ENCODE results near the gene FAM117A. TPM values are rescaled to one million over a fixed set of nuclear protein-coding genes. Genes with fewer than 3 reads are reported as not detected.
"Not testable (repeated sequence)": the region's sequence is repeated elsewhere in the genome, so short reads cannot be mapped to it uniquely, and the experiment has no call there.

FAM117A gene
- total RNA-seq, 1 donor, result 1.1 TPM

GRCh38 chr17:49730785-49731434 lies 33.0 kb downstream of the FAM117A start:
- H3K4me3 ChIP-seq (ENCODE audit: low read depth, low read length), result no peak overlapping the region
- DNase-seq (ENCODE audit: low read depth), result peak; percentile 80
- no peak for TF ChIP-seq CTCF (IDR thresholded peaks at IDR 0.05; ENCODE audit: insufficient read depth, low read length)

- no peak for TF ChIP-seq CTCF (IDR thresholded peaks at IDR 0.05; ENCODE audit: insufficient read depth, low read length)
- peak; percentile 97 for DNase-seq (ENCODE audit: low read depth)
- no peak overlapping the region for H3K4me3 ChIP-seq (ENCODE audit: low read depth, low read length)
These were observed 33.7 kb downstream of the FAM117A start for GRCh38 chr17:49730078-49730784.

GRCh38 chr17:49729069-49729468 lies 34.9 kb downstream of the FAM117A start:
- no peak for TF ChIP-seq CTCF (IDR thresholded peaks at IDR 0.05; ENCODE audit: insufficient read depth, low read length)
- no peak overlapping the region for H3K4me3 ChIP-seq (ENCODE audit: low read depth, low read length)
- DNase-seq (ENCODE audit: low read depth), result no peak

GRCh38 chr17:49728425-49728824 lies 35.5 kb downstream of the FAM117A start:
- no peak for DNase-seq (ENCODE audit: low read depth)
- no peak overlapping the region for H3K4me3 ChIP-seq (ENCODE audit: low read depth, low read length)
- no peak for TF ChIP-seq CTCF (IDR thresholded peaks at IDR 0.05; ENCODE audit: insufficient read depth, low read length)

GRCh38 chr17:49727380-49727779 lies 36.6 kb downstream of the FAM117A start:
- H3K4me3 ChIP-seq (ENCODE audit: low read depth, low read length), result no peak overlapping the region
- TF ChIP-seq CTCF (IDR thresholded peaks at IDR 0.05; ENCODE audit: insufficient read depth, low read length), result no peak
- DNase-seq (ENCODE audit: low read depth), result no peak

GRCh38 chr17:49725452-49726130 lies 38.3 kb downstream of the FAM117A start:
- TF ChIP-seq CTCF (IDR thresholded peaks at IDR 0.05; ENCODE audit: insufficient read depth, low read length), result no peak
- no peak overlapping the region for H3K4me3 ChIP-seq (ENCODE audit: low read depth, low read length)
- no peak for DNase-seq (ENCODE audit: low read depth)

GRCh38 chr17:49724552-49724951 lies 39.4 kb downstream of the FAM117A start:
- DNase-seq (ENCODE audit: low read depth); H3K4me3 ChIP-seq (ENCODE audit: low read depth, low read length): not testable (repeated sequence)

Measured in fibroblast of the aortic adventitia (primary cell).